ENCODE measurements around the gene INPP5D. TPM values are rescaled to one million over a fixed set of nuclear protein-coding genes. Genes with fewer than 3 reads are reported as not detected.

INPP5D gene
- total RNA-seq, 2 donors from 2014 or later, result 0.66 to 3.0 TPM

DNA sequence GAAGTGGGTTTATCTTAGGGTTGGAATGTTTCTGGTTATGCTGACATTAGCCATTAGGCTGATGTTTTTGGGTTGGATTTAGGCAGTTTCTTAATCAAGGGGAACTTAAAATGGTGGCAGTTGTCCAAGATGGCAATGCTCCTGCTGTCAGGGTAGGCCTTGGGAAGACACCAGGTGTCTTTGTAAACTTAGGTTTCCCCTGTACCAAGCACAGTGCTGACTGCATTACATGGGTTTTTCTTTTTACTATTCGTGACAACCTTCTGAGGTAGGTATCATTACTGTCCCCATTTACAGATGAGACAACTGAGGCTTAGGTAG, 190.8 kb downstream of the INPP5D start:
- no peak for DNase-seq
- peaks cover 16% of the 10 kb centered on the region for H3K9me3 ChIP-seq (ENCODE audit: control insufficient read depth, low read length)
- H3K27me3 ChIP-seq (ENCODE audit: control insufficient read depth, insufficient read depth, low read length, poor library complexity, severe bottlenecking), result no peaks in the 10 kb centered on the region
- no peak overlapping the region for H3K9ac ChIP-seq (ENCODE audit: extremely low read depth, low read length, poor library complexity, severe bottlenecking)
- H3K4me1 ChIP-seq (ENCODE audit: control insufficient read depth, insufficient read depth, low read length), result no peaks in the 10 kb centered on the region
- TF ChIP-seq, protein P1, sequence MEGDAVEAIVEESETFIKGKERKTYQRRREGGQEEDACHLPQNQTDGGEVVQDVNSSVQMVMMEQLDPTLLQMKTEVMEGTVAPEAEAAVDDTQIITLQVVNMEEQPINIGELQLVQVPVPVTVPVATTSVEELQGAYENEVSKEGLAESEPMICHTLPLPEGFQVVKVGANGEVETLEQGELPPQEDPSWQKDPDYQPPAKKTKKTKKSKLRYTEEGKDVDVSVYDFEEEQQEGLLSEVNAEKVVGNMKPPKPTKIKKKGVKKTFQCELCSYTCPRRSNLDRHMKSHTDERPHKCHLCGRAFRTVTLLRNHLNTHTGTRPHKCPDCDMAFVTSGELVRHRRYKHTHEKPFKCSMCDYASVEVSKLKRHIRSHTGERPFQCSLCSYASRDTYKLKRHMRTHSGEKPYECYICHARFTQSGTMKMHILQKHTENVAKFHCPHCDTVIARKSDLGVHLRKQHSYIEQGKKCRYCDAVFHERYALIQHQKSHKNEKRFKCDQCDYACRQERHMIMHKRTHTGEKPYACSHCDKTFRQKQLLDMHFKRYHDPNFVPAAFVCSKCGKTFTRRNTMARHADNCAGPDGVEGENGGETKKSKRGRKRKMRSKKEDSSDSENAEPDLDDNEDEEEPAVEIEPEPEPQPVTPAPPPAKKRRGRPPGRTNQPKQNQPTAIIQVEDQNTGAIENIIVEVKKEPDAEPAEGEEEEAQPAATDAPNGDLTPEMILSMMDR (conservative IDR thresholded peaks at IDR 0.05), result no peak
- Mint-ChIP-seq H3K27ac (peak overlapping the region; percentile 72), H3K4me1 (peaks cover 8% of the 10 kb centered on the region), H3K27me3 (ENCODE audit: insufficient read depth) (no peaks in the 10 kb centered on the region), H3K9me3 (peaks cover 16% of the 10 kb centered on the region), H3K4me3 (peak overlapping the region; percentile 96), H3K36me3 (ENCODE audit: low read depth) (peaks cover 1% of the 10 kb centered on the region)
- peaks cover 9% of the 10 kb centered on the region for H3K36me3 ChIP-seq (ENCODE audit: control insufficient read depth, insufficient read depth, low read length)
- H3K4me3 ChIP-seq (ENCODE audit: low read length), result peak overlapping the region; percentile 73
- H3K27ac ChIP-seq (ENCODE audit: low read depth, low read length), result no peak overlapping the region
- WGBS, 2 experiments (ENCODE audit: insufficient coverage in 1 of 2, insufficient read length in 1 of 2), result 85 to 86% methylated on average over 1 of the region's 1 CpG

DNA sequence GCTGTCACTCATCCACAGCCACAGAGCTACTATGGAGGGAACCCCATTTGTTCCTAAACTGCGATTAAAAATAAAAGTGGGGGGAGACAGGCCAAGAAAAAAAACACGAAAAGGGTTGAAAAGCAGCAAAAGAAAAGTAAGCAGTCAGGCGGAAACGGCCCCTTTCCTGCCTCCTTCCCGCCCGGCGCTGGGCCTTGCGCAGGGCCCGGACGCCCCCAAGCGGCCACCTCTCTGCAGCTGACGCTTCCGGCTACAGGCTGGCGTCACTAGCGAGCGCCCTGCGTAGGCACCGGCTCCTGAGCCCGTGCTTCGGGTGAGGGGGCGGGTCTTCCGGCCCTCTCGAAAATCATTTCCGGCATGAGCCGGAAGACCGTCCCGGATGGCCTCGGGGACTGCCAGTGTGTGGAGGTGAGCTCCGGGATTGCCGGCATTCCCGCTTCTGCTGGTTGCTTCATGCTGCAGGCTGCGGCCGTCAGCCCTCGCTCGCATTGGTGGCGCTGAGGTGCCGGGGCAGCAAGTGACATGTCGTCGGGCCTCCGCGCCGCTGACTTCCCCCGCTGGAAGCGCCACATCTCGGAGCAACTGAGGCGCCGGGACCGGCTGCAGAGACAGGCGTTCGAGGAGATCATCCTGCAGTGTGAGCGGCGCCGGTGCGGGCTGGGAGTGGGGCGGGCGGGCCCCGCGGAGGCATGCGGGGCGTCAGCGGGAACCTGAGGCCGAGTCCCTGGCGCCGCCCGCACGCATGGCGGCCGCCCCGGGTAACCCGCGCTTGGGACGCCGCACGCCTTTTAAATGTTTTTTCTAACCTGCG, 191.4 kb downstream of the INPP5D start, which contains the start of gene ATG16L1:
Gene ATG16L1 (plus strand): TSS at position 368 of the 811 bp plus-strand sequence. CDS start 155 bp downstream, at position 523.
- Mint-ChIP-seq H3K4me3 (peak within 1 kb of the TSS; percentile 96), H3K27ac (peak within 1 kb of the TSS; percentile 93), H3K27me3 (ENCODE audit: insufficient read depth) (no peaks in the 10 kb centered on the region), H3K4me1 (peaks cover 8% of the 10 kb centered on the region), H3K36me3 (ENCODE audit: low read depth) (peaks cover 5% of the 10 kb centered on the region), H3K9me3 (peaks cover 16% of the 10 kb centered on the region)
- Histone ChIP-seq H3K27ac (ENCODE audit: low read depth, low read length) (no peak within 1 kb of the TSS), H3K9me3 (ENCODE audit: control insufficient read depth, low read length) (peaks cover 16% of the 10 kb centered on the region), H3K4me3 (ENCODE audit: low read length) (peak within 1 kb of the TSS; percentile 98), H3K27me3 (ENCODE audit: control insufficient read depth, insufficient read depth, low read length, poor library complexity, severe bottlenecking) (no peaks in the 10 kb centered on the region), H3K36me3 (ENCODE audit: control insufficient read depth, insufficient read depth, low read length) (peaks cover 12% of the 10 kb centered on the region), H3K4me1 (ENCODE audit: control insufficient read depth, insufficient read depth, low read length) (no peaks in the 10 kb centered on the region), H3K9ac (ENCODE audit: extremely low read depth, low read length, poor library complexity, severe bottlenecking) (peak within 1 kb of the TSS; percentile 80)
- peak; percentile 98 for DNase-seq
- WGBS, 2 experiments (ENCODE audit: insufficient coverage in 1 of 2, insufficient read length in 1 of 2), result 1 to 2% methylated on average over 39 to 75 of the region's 75 CpGs
- TF ChIP-seq, protein P1 (conservative IDR thresholded peaks at IDR 0.05), result peak; percentile 97

DNA sequence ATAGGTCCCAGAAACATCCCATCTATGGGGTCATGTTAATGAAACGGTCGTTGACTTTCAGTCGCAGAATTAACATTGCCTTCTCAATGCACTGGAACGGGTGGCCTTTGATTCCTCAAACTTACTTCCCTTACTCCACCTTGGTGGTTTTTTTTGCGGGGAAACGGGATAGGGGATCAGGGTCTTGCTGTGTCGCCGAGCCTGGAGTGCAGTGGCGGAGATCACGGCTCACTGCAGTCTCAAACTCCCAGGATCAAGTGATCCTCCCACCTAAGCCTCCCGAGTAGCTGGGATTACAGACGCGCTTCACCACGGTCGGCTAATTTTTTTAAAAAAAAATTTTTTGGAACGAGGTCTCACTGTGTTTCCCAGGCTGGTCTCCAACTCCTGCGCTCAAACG, 192.1 kb downstream of the INPP5D start:
- Mint-ChIP-seq H3K4me3 (peak overlapping the region; percentile 96), H3K9me3 (peaks cover 16% of the 10 kb centered on the region), H3K36me3 (ENCODE audit: low read depth) (peaks cover 9% of the 10 kb centered on the region), H3K27me3 (ENCODE audit: insufficient read depth) (no peaks in the 10 kb centered on the region), H3K27ac (peak overlapping the region; percentile 91), H3K4me1 (peaks cover 8% of the 10 kb centered on the region)
- Histone ChIP-seq H3K27ac (ENCODE audit: low read depth, low read length) (no peak overlapping the region), H3K9ac (ENCODE audit: extremely low read depth, low read length, poor library complexity, severe bottlenecking) (peak overlapping the region; percentile 80), H3K4me3 (ENCODE audit: low read length) (peak overlapping the region; percentile 98), H3K4me1 (ENCODE audit: control insufficient read depth, insufficient read depth, low read length) (no peaks in the 10 kb centered on the region), H3K27me3 (ENCODE audit: control insufficient read depth, insufficient read depth, low read length, poor library complexity, severe bottlenecking) (no peaks in the 10 kb centered on the region), H3K9me3 (ENCODE audit: control insufficient read depth, low read length) (peaks cover 16% of the 10 kb centered on the region), H3K36me3 (ENCODE audit: control insufficient read depth, insufficient read depth, low read length) (peaks cover 16% of the 10 kb centered on the region)
- TF ChIP-seq, protein P1 (conservative IDR thresholded peaks at IDR 0.05), result no peak
- DNase-seq, result no peak
- WGBS, 2 experiments (ENCODE audit: insufficient coverage in 1 of 2, insufficient read length in 1 of 2), result 0 to 3% methylated on average over 7 to 18 of the region's 18 CpGs
